GM19035 (cell line): ENCODE measurements around the gene PHF23.

Experiments used
- ATAC-seq: cut with Tn5 transposase; IDR thresholded peaks from one replicate; pipeline ENCODE4 v1.9.1; 2021; ENCODE audit not compliant: unreplicated experiment

Gene PHF23

GRCh38 chr17:7239091-7240027 lies at the start of gene PHF23:
Gene PHF23 (minus strand): TSS chr17:7239457. CDS start chr17:7239279, 178 bp downstream.
- peak; percentile 57 for ATAC-seq

DNA sequence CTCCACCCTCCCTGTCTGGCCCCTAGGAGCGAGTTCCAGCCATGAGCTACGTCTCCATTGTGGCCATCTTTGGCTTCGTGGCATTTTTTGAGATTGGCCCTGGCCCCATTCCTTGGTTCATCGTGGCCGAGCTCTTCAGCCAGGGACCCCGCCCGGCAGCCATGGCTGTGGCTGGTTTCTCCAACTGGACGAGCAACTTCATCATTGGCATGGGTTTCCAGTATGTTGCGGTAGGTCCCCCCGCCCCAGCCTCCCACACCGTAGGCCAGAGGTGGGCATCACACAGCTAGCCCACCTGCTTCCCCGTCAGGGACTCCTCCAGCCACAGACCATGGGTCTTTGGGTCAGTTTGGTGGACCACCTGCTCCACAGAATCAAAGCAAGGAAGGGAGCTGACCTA lies 46.4 kb upstream of the PHF23 start:
- ATAC-seq = no peak

GRCh38 chr17:7284911-7285310 lies 45.7 kb upstream of the PHF23 start:
- no peak for ATAC-seq

DNA sequence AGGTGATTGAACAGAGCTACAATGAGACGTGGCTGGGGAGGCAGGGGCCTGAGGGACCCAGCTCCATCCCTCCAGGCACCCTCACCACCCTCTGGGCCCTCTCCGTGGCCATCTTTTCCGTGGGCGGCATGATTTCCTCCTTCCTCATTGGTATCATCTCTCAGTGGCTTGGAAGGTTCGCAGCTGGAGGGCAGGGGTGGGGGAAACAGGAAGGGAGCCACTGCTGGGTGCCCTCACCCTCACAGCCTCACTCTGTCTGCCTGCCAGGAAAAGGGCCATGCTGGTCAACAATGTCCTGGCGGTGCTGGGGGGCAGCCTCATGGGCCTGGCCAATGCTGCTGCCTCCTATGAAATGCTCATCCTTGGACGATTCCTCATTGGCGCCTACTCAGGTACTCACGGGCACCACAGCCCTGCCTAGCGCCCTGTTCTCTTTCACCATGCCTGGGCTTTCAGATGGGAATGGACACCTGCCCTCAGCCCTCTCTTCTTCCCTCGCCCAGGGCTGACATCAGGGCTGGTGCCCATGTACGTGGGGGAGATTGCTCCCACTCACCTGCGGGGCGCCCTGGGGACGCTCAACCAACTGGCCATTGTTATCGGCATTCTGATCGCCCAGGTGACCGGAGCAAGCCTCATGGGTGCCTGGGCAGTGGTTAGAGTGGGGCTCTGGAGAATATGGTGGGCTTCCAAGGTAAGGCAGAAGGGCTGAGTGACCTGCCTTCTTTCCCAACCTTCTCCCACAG lies 44.4 kb upstream of the PHF23 start:
- ATAC-seq = no peak

GRCh38 chr17:7282752-7283321 lies 43.6 kb upstream of the PHF23 start:
- ATAC-seq = no peak

DNA sequence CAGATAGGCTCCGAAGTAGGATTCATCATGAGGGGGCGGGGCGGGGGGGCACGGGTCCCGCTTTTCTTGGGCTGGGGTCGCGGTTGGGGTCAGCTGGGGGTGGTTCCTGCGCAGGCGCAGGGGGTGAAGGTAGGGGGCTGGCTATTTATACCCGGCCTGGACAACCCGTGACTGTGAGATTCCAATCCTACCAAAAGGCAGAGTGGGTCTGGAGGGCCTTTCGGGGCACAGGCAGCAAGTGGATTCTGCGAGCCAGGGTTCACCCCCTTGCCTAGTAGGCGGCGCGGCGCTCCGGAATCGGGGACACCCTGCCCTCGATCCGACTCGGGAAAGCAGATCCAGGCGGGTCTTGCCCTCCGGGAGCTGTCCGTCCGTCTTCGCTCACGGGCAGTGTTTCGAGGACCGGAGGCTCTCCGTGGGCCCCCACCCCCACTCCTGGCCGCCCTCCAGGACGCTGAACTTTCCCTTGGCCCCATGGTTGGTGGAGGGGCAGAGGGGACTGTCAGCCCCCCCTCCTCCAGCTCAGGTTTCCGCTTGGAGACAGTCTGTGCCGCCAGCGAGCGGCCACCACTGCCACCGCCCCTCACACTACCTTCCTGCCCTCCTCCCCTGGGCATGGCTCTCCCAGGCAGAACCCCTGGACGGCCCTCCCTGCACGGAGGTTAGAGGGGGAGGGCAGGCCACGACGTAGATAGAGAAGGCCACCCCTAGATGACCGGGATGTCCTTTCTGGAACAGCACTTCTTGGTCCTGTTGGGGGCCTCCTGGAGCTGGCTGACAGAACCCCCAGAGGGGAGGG lies 42.9 kb upstream of the PHF23 start:
- no peak for ATAC-seq

DNA sequence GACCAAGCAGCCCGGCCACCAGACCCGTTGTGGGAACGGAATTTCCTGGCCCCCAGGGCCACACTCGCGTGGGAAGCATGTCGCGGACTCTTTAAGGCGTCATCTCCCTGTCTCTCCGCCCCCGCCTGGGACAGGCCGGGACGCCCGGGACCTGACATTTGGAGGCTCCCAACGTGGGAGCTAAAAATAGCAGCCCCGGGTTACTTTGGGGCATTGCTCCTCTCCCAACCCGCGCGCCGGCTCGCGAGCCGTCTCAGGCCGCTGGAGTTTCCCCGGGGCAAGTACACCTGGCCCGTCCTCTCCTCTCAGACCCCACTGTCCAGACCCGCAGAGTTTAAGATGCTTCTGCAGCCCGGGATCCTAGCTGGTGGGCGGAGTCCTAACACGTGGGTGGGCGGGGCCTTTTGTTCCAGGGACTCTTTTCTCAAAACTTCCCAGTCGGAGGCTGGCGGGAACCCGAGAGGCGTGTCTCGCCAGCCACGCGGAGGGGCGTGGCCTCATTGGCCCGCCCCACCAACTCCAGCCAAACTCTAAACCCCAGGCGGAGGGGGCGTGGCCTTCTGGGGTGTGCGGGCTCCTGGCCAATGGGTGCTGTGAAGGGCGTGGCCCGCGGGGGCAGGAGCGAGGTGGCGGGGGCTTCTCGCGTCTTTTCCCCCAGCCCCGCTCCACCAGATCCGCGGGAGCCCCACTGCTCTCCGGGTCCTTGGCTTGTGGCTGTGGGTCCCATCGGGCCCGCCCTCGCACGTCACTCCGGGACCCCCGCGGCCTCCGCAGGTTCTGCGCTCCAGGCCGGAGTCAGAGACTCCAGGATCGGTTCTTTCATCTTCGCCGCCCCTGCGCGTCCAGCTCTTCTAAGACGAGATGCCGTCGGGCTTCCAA lies 42.1 kb upstream of the PHF23 start, which contains the start of gene SLC2A4:
Gene SLC2A4 (plus strand): TSS at position 645 of the 879 bp plus-strand sequence. CDS start 217 bp downstream, at position 862.
- ATAC-seq = peak; percentile 53

DNA sequence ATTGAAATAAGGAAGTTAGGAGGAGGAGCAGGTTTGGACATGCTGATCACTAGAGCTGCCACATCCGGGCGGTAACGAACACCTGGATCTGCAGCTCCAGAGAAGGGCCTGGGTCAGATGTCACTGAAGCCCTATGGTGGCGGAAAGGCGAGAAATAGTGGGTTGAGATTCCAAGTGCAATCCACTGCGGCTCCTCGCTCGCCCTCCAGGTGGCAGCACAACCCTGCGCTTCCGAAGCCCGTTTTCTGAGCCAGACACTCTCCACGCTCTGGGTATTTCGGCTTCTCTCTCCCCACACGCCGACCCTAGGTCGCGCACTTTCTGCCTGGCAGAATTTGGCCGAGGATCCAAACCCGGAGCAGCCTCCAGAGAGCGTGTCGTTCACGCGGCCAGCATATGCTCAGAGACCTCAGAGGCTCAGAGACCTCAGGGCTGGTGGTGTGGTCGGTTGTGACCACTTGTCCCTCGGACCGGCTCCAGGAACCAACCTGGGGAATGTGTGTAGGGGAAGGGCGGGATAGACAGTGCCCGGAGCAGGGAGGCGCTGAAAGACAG lies 41.3 kb upstream of the PHF23 start:
- peak; percentile 75 for ATAC-seq

- ATAC-seq = no peak
These were observed 40.2 kb upstream of the PHF23 start for GRCh38 chr17:7279448-7279847.

GRCh38 chr17:7266784-7267183 lies 27.5 kb upstream of the PHF23 start:
- ATAC-seq = no peak

GRCh38 chr17:7263801-7264078 lies 24.5 kb upstream of the PHF23 start:
- ATAC-seq = no peak

DNA sequence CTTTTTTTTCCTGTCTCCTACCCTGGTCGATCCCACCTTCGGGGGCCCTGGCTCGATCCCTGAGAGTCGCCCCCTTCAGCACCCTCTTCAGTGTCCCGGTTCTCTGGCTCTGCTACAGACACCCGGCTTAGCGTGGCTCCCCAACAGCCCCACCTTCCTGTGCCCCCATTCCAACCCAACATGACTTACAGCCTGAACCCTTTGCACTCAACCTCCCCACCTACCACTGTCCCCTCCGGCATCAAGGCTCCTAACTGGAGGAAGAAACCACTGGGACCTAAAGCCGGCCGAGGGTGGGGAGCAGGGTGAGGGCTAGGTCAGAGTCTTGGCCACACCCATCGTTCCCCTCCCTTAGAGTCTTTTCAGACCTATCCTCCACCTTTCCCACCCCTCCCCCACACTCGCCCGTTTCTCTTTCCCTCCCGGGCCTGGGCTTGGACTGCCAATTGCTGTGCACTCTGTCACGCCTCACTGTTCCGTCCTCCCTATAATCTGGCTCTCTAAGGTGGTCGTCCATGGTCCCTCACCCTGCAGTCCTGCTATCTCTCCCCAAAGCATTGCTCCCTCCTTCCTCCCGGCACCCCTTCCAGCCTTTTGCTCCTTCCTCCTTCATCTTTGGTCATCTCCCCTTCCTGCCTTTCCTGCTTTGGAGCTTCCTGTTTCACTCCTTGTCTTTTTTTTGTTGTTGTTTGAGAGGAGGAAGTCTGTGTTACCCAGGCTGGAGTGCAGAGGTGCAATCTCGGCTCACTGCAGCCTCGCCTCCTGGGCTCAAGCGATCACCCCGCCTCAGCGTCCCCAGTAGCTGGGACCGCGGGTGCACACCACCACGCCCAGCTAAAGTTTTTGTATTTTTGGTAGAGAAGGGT lies 23.9 kb upstream of the PHF23 start:
- no peak for ATAC-seq

- no peak for ATAC-seq
These were observed 23.1 kb upstream of the PHF23 start, which contains the start of gene CLDN7 for GRCh38 chr17:7262192-7262934. Gene CLDN7 (minus strand): TSS chr17:7262478. CDS start chr17:7262043, 435 bp downstream.

DNA sequence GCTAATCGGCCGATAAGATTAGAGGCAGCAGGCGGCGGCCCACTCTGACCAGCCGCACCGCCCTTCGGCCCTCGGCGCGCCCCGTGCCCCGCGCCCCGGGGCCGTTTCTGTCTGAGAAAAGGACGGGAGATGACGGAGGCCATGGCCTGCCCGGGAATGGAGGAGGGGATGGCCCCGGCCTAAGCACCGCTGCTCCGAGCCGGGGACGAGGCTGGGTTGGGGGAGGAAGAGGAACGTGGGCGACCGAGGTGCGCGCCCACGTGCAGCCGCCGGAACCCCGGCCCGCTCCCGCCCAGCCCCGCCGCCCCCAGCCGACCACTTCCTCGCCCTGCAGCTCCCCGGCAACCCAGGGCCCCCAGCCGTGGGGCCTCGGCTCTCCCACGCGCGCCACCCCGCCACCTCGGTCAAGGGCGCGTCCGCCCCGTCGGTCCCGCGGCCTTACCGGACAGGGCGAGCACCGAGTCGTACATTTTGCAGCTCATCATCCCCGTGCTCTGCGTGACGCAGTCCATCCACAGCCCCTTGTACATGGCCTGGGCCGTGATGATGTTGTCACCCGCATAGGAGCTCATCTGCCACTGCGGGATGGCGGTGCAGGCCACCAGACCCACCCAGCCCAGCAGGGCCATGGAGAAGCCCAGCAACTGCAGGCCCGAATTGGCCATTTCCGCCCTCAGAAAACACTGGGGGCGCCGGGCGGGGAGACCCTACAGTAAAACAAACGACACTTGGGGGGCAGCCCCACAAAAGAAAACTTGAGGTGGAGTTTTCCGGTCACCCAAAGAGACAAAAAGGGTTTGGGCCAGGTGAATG lies 22.3 kb upstream of the PHF23 start:
- no peak for ATAC-seq

DNA sequence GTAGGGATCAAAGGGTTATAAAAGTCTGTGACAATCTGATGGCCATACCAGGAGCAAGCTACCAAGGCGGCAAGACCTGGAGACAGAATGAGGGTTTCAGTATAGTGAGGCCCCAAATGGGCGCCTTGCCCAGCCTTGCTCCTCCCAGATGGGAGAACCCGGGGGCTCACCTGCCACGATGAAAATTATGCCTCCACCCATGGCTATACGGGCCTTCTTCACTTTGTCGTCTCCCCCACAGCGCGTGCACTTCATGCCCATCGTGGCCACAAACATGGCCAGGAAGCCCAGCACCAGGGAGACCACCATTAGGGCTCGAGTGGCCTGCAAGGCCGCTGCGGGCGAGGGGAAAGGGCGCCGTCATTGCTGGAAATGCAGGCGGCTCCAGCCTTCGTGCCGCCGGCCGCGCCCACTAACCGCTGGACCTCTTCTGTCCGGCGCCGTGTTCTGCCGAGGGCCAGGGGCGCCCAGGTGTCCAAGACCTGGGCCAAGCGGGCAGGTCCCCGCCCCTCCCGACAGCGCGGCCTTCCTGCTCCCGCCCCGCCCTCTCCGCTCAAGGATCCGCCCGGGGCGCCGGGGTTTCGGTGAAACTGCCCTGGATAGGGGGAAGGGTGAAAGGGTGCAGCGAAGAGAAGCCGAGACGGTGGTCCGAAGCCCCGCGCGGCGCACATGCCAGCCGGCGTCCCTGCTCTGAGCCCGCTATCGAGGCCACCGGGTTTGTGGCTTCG lies 21.6 kb upstream of the PHF23 start:
- no peak for ATAC-seq

- no peak for ATAC-seq
These were observed 20.9 kb upstream of the PHF23 start for GRCh38 chr17:7260151-7260550.

GRCh38 chr17:7259555-7259889 lies 20.3 kb upstream of the PHF23 start:
- ATAC-seq = no peak
